Measurements from ENCODE around the gene AP1B1. TPM values are rescaled to one million over a fixed set of nuclear protein-coding genes. Genes with fewer than 3 reads are reported as not detected.
"Not testable (repeated sequence)": the region's sequence is repeated elsewhere in the genome, so short reads cannot be mapped to it uniquely, and the experiment has no call there.

AP1B1 gene
- total and polyA plus RNA-seq, 2 experiments from 2014 or later = 46.6 to 50.1 TPM

DNA sequence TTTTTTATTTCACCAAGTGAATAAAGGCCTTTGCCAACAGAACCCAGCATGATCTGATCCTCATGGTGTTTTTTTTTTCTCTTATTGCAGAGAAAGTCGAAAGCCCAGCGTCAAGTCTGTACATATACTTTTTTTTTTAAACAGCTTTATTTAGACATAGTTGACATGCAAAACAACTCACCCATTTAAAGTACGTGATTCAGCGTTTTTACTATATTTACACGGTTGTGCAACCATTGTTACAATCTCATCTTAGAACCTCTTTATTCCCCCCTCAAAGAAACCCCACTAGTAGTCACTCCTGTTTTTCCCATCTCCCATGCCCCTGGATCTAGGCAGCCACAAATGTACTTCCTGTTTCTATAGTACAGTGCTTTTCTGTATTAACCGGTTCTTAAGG is 20.6 kb upstream of the AP1B1 start:
- no peaks in the 10 kb centered on the region for H3K4me1 ChIP-seq (ENCODE audit: insufficient read depth)
- no peaks in the 10 kb centered on the region for H3K36me3 ChIP-seq (replicated peaks; ENCODE audit: insufficient read depth, low read depth)
- H3K9me2 ChIP-seq (replicated peaks; ENCODE audit: insufficient read depth) = no peaks in the 10 kb centered on the region
- H3K79me2 ChIP-seq = no peaks in the 10 kb centered on the region
- H3K27me3 ChIP-seq = no peaks in the 10 kb centered on the region
- H3K9me3 ChIP-seq (ENCODE audit: low read depth) = no peaks in the 10 kb centered on the region
- H3K4me3 ChIP-seq = no peak overlapping the region
- TF ChIP-seq EZH2phosphoT487 (IDR thresholded peaks at IDR 0.05; ENCODE audit: low read depth, severe bottlenecking, unreplicated experiment) = no peak
- TF ChIP-seq EZH2 (IDR thresholded peaks at IDR 0.05; ENCODE audit: borderline replicate concordance) = no peak
- TF ChIP-seq, protein P1, sequence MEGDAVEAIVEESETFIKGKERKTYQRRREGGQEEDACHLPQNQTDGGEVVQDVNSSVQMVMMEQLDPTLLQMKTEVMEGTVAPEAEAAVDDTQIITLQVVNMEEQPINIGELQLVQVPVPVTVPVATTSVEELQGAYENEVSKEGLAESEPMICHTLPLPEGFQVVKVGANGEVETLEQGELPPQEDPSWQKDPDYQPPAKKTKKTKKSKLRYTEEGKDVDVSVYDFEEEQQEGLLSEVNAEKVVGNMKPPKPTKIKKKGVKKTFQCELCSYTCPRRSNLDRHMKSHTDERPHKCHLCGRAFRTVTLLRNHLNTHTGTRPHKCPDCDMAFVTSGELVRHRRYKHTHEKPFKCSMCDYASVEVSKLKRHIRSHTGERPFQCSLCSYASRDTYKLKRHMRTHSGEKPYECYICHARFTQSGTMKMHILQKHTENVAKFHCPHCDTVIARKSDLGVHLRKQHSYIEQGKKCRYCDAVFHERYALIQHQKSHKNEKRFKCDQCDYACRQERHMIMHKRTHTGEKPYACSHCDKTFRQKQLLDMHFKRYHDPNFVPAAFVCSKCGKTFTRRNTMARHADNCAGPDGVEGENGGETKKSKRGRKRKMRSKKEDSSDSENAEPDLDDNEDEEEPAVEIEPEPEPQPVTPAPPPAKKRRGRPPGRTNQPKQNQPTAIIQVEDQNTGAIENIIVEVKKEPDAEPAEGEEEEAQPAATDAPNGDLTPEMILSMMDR (IDR thresholded peaks at IDR 0.05; ENCODE audit: poor library complexity) = no peak
- 73% methylated on average over 6 of the region's 6 CpGs for WGBS (ENCODE audit: low lambda C conversion rate, missing lambda C conversion rate)
- no peaks in the 10 kb centered on the region for H4K20me1 ChIP-seq (ENCODE audit: insufficient read depth, poor library complexity, severe bottlenecking)
- no peak overlapping the region for H2AFZ ChIP-seq
- no peak overlapping the region for H3K27ac ChIP-seq
- no peak for DNase-seq (ENCODE audit: low spot score)
- H3K4me2 ChIP-seq = no peak overlapping the region

DNA sequence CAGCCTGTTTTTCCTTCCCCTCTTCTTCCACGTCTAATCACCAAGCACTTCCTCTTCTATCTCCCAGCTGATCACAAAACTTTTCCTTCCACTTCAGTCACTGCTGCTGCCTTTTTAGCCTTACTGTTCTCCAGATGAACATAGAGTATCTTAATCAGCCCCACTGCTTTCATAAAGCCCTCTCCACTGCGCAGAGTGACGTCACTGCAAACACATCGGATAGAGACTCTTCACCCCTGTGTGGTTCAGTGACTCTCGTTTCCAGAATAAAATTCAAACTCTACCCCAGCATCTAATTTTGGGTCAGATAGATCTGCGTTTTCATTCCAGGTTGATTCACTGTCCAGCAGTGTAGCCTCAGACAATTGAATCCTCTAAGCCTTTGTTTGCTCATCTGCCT is 13.2 kb upstream of the AP1B1 start:
- not testable (repeated sequence) for H3K79me2 ChIP-seq; H3K36me3 ChIP-seq (replicated peaks; ENCODE audit: insufficient read depth, low read depth); H2AFZ ChIP-seq; H3K9me2 ChIP-seq (replicated peaks; ENCODE audit: insufficient read depth); H3K4me3 ChIP-seq; H3K9me3 ChIP-seq (ENCODE audit: low read depth); H4K20me1 ChIP-seq (ENCODE audit: insufficient read depth, poor library complexity, severe bottlenecking); H3K27me3 ChIP-seq; H3K4me1 ChIP-seq (ENCODE audit: insufficient read depth); H3K4me2 ChIP-seq; H3K27ac ChIP-seq; DNase-seq (ENCODE audit: low spot score)
- 74% methylated on average over 6 of the region's 6 CpGs for WGBS (ENCODE audit: low lambda C conversion rate, missing lambda C conversion rate)

DNA sequence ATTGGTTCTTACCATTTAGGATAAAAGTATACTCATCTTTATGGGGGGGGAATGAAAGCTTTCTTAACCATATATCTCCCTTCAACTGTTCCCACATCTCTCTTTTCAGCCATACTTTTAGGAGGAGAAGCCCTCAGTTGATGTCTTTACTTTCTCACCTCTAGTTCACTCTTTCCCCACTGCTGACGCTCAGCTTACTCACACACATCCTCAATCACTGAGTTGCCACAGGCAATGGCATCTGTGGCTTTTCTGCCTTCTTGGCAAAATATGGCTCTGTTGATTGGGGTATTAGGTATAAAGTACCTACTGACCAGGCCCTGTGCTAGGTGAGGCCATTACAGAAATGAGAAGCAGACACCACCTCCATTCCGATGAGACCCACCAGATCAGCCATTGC is 12.2 kb upstream of the AP1B1 start:
- no peak for DNase-seq (ENCODE audit: low spot score)
- no peak overlapping the region for H3K4me3 ChIP-seq
- H3K27ac ChIP-seq = no peak overlapping the region
- no peaks in the 10 kb centered on the region for H3K9me3 ChIP-seq (ENCODE audit: low read depth)
- H3K9me2 ChIP-seq (replicated peaks; ENCODE audit: insufficient read depth) = no peaks in the 10 kb centered on the region
- H4K20me1 ChIP-seq (ENCODE audit: insufficient read depth, poor library complexity, severe bottlenecking) = no peaks in the 10 kb centered on the region
- H2AFZ ChIP-seq = no peak overlapping the region
- H3K27me3 ChIP-seq = no peaks in the 10 kb centered on the region
- TF ChIP-seq EZH2phosphoT487 (IDR thresholded peaks at IDR 0.05; ENCODE audit: low read depth, severe bottlenecking, unreplicated experiment) (no peak), EZH2 (IDR thresholded peaks at IDR 0.05; ENCODE audit: borderline replicate concordance) (no peak)
- TF ChIP-seq, protein P1 (IDR thresholded peaks at IDR 0.05; ENCODE audit: poor library complexity) = no peak
- H3K36me3 ChIP-seq (replicated peaks; ENCODE audit: insufficient read depth, low read depth) = no peaks in the 10 kb centered on the region
- H3K79me2 ChIP-seq = no peaks in the 10 kb centered on the region
- H3K4me1 ChIP-seq (ENCODE audit: insufficient read depth) = peaks cover 2% of the 10 kb centered on the region
- H3K4me2 ChIP-seq = no peak overlapping the region
- 84% methylated on average over 2 of the region's 2 CpGs for whole genome bisulfite sequencing (ENCODE audit: low lambda C conversion rate, missing lambda C conversion rate)

DNA sequence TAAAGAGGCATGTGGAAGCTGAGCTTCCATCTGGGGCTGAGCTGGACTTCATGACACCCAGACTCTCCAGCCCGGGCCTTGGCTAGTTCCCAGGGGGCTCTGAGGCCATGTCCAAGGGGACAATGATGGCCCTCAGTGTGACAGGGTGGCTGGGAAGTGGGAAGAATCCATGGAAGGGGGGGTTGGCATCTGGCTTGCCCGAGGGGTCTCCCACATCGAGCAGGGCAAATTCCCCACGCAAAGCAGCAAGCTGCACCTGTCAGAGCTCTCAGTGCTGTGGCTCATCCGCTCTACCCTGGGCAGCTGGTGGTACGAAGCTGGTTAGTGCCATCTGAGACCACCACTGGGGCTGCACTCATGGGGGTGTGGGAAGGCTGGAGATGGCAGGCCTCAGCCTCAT is 9.4 kb upstream of the AP1B1 start:
- 90% methylated on average over 6 of the region's 6 CpGs for WGBS (ENCODE audit: low lambda C conversion rate, missing lambda C conversion rate)
- TF ChIP-seq EZH2phosphoT487 (IDR thresholded peaks at IDR 0.05; ENCODE audit: low read depth, severe bottlenecking, unreplicated experiment) (no peak), EZH2 (IDR thresholded peaks at IDR 0.05; ENCODE audit: borderline replicate concordance) (no peak)
- TF ChIP-seq, protein P1 (IDR thresholded peaks at IDR 0.05; ENCODE audit: poor library complexity) = no peak
- no peaks in the 10 kb centered on the region for H3K9me3 ChIP-seq (ENCODE audit: low read depth)
- H3K36me3 ChIP-seq (replicated peaks; ENCODE audit: insufficient read depth, low read depth) = no peaks in the 10 kb centered on the region
- no peaks in the 10 kb centered on the region for H4K20me1 ChIP-seq (ENCODE audit: insufficient read depth, poor library complexity, severe bottlenecking)
- H3K4me3 ChIP-seq = no peak overlapping the region
- no peak overlapping the region for H3K27ac ChIP-seq
- no peak for DNase-seq (ENCODE audit: low spot score)
- H3K27me3 ChIP-seq = no peaks in the 10 kb centered on the region
- H3K9me2 ChIP-seq (replicated peaks; ENCODE audit: insufficient read depth) = no peaks in the 10 kb centered on the region
- H2AFZ ChIP-seq = no peak overlapping the region
- peaks cover 3% of the 10 kb centered on the region for H3K4me1 ChIP-seq (ENCODE audit: insufficient read depth)
- H3K79me2 ChIP-seq = no peaks in the 10 kb centered on the region
- H3K4me2 ChIP-seq = no peak overlapping the region
